Activated CD8-positive, alpha-beta memory T cell treated with anti-CD3 and anti-CD28 coated beads for 48 hours (primary cell): Measurements from ENCODE around the gene CECR2.
"Not testable (repeated sequence)": the region's sequence is repeated elsewhere in the genome, so short reads cannot be mapped to it uniquely, and the experiment has no call there.

Experiments used
- DNase-seq, 3 experiments: peaks; one replicate each; pipeline ENCODE4 v3.0.0-alpha.2; 2020; ENCODE audit warnings: low read depth in 2 of 3, low spot score in 2 of 3

CECR2 gene

DNA sequence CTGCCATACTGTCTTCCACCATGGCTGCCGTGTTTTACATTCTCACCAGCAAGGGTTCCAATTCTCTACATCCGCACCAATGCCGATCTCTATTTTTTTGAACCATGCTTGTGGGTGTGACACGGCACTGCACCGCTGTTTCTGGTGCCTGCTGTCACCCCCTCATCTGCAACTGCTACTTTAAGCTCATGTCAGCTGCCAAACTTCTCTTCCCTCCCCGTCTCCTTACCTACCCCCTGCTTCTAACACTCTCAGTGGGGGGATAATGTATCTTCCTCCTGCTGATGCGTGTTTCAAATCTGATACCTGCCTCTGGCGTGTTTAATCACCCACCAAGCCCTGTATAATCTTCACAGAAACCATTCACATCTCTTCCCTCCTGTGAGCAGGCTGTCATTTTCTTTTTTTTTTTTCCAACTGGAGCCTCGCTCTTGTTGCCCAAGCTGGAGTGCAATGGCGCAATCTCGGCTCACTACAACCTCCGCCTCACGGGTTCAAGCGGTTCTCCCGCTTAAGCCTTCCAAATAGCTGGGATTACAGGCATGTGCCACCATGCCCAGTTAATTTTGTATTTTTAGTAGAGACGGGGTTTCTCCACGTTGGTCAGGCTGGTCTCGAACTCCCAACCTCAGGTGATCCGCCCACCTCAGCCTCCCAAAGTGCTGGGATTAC is 196.9 kb downstream of the CECR2 start:
- not testable (repeated sequence) for DNase-seq

DNA sequence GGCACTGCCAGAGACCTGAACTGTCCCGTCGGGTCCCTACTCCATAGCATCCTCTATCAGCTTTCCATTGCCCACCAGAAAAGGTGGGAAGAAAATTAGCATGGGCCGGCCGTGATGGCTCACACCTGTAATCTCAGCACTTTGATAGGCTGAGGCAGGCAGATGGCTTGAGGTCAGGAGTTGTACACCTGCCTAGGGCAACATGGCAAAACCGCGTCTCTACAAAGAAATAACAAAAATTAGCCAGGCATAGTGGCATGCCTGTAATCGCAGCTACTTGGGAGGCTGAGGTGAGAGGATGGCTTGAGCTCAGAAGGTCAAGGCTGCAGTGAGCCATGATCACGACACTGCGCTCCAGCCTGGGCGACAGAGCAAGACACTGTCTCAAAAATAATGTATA is 197.5 kb downstream of the CECR2 start:
- DNase-seq, result no peak

DNA sequence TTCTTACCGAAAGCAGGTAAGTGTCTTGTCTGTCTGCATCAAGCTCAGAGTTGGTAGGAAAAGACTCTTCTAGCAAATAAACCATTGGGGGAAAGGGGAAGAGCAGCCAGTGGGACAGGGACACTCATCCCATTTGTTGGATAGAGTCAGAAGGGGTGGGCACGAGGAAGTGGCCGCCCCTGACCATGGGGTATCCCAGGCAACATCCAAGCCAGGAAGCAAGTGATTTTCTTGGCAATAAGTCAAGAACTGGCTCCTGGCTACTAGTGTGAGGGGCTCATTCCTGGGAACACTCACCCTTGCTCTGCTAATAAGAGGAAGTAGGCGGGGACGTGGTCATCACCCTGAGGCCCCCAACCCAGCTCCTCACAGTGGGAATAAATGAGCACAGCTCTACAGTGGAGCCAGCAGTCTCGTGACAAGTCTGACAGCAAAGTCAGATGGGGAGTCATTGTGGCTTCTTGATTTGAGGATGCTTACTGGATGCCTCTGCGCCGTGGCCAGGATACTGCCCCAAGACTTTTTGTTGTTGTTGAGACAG is 200.8 kb downstream of the CECR2 start:
- no peak for DNase-seq

DNA sequence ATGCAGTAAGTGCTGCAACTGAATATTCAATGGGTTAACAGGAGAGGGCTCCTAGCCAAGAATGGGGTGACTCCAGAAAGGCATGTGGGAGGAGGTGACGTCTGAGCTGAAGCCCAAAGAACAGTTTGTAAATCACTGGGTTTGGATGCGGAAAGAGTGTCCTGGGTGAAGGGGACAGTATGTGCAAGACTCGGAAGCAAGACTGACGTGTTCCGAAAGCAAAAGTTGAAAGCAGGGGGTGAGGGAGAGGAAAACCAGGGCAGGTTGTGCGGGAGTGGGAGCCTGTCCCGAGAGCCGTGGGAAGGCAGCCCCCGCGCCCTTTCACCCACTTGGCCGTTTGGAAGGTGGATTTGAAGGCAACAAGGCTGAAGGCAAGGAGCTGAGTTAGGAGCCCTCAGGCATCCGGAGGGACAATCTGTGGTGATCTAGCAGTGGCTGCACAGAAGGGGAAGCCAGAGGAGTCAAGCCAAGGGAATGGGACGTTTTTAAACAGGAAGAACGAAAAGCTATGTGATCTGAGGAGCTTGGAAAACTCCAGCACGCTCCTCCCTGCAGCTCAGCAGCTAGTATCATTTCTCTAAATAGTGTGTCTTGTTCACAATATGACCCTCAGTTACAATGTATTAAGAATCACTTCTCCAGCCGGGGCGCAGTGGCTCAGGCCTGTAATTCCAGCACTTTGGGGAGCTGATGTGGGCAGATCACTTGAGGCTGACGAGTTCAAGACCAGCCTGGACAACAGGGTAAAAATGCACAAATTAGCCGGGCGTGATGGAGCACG is 201.8 kb downstream of the CECR2 start:
- no peak for DNase-seq

DNA sequence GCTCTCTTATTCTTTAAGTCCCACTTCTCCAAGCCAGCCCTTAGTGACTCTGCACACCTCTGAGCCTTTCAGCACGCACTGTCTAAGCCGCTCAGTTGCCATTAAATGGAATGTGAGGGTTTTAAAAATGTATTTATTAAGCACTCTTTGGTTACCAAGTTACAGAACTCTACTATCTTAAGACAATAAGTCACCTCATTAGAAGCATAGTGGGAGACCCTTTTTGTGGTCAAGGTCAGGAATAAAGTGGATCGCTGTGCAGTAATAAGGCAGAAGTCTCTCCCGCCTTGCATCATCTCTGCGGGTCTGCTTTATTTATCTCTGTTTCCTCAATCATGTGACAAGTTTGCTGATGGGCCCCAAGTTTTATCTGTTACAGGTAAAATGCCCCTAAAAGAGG is 205.9 kb downstream of the CECR2 start:
- no peak for DNase-seq

DNA sequence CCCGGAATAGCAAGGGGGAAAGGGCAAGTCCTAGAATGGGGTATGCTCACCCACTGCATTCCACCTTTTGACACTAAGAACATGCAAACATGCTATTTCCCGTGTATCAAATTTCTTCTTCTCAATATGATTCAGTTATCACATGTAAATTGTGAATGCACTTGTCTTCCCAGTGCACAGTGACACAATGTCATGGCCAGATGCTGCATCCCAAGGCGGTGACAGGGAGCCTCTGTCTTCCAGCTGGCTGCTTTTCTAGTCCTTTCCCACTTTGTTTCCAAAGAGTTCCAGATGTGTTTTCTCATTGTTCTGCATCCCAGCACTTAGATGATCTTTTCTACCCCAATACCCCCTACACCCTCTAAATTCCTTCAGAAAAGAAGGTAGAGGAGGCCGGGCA is 206.4 kb downstream of the CECR2 start:
- DNase-seq, result no peak

DNA sequence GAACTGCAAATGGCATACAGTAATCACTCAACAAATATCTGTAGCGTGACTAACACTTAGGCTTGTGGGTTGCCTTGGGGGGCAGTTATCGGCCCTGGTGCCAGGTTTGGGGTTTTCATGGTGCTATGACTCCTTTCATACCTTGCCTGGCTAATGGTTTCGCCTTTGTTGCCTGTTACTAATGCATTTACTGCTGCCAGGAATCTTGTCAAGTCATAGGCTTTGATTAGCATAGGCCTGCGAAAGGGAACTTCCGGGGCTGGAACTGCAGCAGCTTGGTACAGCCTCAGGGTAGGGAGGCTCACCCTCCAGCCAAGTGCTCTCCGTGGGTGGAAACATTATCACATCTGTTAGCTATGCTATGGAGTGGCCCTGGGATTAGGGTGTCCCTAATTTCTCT is 207.2 kb downstream of the CECR2 start:
- no peak for DNase-seq

DNA sequence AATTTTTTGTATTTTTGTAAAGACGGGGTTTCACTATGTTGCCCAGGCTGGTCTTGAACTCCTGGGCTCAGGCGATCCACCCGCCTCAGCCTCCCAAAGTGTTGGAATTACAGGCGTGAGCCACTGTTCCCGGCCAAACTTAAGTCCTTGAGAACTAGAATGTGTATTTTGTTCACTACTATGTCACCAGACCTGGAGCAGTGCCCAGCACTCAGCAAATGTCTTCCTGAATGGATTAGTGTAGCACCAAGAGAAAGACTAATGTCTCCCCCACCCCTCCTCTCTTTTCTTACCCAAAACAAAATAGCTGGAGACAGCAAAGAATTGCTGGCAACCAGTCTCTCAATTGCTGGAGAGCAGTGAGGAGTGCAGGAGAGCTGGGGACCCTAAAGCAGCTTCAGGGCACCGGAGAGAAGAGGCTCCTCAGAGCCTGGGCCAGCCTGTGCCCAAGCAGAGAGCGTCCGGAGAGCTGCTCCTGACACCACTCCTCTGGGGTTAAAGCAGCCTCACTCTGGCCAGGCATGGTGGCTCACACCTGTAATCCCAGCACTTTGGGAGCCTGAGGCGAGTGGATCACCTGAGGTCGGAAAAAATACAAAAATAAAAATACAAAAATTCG is 209.0 kb downstream of the CECR2 start:
- no peak for DNase-seq

DNA sequence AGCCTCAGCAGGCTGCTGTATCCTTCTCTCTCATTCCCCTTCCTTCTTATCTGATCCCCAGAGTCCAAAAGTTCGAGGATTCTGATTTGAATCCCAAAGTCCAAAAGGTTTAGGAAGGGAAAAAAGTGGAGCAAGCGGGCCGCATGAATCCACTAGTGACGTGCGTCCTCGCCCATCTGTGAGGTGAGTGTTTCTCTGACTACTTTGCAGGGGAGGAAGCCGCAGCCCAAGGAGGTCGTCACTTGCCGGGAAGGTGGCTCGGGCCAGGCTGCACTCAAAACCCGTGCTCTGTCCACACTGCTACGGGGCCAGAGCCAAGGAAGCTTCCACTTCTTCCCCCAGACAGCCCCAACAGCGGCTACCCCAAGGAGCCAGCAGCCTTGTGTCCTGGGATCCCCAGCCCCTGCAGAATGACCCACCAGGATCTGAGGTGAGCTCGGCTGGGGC is 210.3 kb downstream of the CECR2 start:
- DNase-seq, result no peak

DNA sequence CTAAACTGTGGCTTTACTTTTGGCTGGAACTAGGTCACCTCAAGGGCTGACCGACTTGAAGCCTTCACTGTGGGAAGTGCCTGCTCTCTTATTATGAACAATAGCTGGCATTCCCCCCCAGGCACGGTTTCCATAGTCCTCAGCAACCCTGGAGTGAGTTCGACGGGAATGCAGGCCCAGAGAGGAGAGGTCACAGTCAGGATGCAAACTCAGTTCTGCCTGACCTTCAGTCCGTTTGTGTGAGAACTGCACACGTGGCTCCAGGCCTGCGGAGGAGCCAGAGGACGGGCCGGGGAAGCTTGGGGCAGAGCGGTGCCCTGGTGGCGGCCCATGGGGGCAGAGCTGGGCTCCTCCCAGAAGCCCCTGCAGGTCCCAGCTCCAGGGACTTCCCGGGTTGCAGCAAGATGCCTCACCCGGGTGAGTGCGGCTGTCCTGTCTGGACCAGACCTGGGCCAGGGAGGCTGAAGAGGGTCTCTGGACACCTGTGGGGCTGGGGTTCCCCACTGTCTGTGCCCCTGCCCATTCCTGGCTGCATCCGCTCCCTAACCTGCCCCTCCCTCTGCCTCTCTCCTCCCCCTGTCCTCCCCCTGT is 211.3 kb downstream of the CECR2 start:
- no peak for DNase-seq

DNA sequence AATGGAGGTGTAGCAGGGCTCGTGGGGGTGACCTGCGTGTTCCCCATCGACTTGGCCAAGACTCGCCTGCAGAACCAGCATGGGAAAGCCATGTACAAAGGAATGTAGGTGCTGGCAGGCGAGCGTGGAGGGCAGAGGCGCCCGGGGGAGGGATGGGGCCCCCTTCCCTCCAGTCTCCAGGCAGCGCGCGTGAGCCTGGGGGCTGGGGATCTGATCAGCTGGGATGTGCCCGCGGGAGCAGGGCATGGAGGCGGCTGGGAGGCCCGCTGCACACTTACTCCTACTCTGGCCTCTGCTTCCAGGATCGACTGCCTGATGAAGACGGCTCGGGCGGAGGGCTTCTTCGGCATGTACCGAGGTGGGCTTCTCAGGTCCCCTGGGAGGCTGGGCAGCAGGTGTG is 211.8 kb downstream of the CECR2 start:
- no peak for DNase-seq

DNA sequence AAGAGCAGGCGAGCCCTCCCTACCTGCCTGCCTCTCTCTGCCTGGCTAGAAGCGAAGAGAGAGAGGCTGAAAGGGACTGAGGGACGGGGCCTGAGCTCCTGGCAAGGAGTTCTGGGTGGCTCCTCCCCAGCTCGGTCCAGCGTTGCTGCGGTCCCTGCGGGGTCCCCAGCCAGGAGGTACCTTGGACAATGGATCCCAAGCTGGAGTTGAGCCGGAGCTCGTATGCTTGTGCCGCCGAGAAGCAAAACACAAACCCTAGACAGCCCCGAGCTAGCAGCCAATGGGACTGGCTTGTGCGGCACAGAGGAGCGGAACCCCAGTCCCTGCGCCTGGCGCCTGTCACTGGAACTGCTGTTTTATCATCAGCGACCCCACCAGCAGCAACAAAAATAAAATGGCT is 212.4 kb downstream of the CECR2 start:
- no peak for DNase-seq

DNA sequence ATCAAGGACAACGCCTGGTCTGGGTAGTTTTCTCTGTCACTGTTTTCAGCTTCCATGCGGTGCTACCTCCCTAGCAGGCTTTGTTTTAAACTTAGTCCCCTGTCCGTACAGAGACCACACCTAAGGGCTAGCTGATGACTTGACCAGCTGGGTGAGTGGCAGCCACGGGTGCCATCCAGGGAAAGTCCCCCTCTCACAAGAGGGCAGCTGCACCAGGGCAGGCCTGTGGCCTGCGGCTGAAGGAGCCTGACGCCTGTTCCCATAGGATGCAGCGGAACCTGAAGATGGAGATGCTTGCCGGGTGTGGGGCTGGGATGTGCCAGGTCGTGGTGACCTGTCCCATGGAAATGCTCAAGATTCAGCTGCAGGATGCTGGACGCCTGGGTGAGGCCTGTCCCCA is 213.9 kb downstream of the CECR2 start:
- no peak for DNase-seq

DNA sequence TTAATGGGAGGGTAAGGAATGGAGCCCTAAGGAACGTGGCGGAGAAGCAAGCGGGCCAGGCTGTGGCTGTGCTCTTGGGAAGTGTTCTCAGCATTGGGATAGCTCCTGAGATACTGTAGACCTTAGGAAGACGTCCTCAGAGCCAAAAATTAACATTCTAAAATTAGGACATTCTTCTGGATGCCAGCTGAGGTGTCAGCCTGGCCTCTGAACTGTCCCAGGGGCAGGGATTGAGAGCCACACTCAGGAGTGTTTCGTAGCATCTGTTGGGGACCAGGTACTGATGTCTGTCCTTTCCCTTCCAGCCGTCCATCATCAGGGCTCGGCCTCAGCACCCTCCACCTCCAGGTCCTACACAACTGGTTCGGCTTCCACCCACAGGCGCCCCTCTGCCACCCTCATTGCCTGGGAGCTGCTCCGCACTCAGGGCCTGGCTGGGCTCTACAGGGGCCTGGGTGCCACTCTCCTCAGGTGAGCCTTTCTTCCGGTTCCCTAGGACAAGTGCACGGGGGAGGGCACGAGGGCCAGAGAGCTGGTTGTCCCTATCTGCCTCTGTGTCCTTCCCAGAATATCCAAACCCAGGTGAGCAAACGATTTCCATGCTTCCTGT is 217.7 kb downstream of the CECR2 start:
- DNase-seq, result no peak

DNA sequence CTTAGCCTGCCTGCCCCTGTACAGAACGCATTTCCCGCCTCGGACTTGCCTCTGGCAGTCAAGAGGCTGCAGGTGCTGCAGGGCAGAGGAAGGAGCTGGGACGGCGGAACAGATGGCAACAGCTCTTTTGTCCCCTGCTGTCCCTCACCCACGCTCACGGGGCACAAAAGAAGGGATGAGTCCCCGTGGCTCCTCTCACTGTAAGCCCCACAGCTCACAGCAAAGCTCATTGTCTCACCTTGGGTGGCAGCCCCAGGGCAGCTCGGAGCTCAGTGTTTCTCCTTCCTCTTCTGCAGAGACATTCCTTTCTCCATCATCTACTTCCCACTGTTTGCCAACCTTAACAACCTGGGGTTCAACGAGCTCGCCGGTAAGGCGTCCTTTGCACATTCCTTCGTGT is 218.4 kb downstream of the CECR2 start:
- DNase-seq, result no peak

DNA sequence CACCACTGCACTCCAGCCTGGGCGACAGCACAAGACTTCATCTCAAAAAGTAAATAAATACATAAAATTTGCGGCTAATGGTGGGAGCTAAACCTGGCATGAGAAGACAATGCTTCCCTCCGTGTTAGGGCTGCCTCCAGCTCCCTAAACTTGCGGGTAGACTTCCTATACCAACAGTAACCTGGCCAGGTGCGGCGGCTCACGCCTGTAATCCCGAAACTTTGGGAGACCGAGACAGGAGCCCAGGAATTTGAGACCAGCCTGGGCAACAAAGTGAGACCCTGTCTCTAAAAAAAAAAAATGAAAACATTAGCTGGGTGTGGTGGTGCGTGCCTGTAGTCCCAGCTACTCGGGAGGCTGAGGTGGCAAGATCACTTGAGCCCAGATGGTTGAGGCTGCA is 219.3 kb downstream of the CECR2 start:
- no peak for DNase-seq

DNA sequence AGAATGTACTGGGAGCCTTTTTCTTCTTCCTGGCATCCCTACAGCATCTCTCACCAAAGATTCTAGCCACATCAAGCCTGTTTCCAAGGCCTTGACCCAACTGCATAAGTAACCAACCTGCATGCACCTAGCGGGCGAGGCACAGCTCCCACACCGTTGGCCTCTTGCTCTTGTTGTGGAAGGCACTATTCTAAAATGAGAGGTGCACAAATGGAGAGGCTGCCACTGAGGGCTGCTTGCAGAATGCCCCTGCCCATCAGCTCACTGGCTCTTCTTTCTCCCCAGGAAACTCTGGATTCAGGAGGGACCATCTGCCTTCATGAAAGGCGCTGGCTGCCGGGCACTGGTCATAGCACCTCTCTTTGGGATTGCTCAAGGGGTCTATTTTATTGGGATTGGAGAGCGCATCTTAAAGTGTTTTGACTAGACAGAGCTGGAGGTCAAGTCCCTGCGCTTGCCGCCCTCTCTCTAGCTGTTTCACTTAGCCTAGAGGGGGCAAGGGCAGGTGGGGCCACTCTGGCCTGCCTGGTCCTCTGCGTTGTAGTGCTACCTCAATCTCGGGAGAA is 220.6 kb downstream of the CECR2 start:
- DNase-seq, result no peak

DNA sequence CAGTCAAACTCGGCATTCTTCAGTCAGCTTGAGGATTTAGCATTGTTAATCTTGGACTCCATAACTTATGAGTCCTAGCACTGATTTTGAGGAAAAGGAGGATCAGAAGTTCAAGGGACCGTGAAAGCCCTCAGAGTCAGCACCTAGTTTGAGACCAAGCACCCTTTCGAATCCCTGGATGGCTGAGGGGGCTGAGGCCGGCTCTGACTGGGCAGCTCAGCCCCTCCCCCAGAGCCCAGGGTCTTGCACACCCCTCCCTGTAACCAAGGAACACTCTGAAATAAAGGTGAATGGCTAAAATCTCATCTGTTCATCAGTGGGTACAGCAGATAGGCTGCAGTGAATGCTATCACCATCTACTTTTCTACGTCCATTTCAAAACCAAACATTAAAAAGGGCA is 221.3 kb downstream of the CECR2 start:
- no peak for DNase-seq

DNA sequence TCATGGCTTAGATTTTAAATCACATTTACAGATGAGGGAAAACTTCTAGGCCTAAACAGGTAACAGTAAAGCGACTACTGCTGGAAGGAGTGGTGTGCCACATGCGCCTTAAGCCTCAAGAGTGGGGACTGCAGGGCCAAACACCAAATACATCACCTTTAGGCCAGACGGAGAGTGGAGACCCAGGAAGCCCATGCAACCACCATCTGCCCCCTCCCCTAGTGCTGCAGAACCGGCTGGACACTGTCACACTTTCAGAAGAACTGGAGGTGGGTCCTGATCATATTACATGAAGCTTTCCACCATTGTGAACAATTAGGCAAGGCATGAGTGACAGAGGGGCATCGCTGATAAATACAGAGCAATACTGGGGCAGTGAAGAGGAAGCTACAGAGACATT is 222.9 kb downstream of the CECR2 start:
- no peak for DNase-seq

DNA sequence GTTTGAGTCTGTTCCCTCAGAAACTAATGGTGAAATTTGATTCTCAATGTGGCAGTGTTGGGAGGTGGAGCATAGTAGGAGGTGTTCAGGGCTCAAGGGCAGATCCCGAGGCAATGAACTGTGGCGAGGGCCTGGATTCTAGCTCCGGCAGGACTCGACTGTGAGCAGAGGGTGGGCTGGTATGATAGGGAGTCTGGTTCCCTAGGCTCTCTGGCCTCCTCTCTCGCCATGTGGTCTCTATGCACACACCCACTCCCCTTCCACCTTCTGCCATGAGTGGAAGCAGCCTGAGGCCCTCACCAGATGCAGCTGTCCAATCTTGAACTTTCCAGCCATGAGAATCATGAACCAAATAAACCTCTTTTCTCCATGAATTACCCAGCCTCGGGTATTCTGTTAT is 227.0 kb downstream of the CECR2 start:
- DNase-seq, result no peak

DNA sequence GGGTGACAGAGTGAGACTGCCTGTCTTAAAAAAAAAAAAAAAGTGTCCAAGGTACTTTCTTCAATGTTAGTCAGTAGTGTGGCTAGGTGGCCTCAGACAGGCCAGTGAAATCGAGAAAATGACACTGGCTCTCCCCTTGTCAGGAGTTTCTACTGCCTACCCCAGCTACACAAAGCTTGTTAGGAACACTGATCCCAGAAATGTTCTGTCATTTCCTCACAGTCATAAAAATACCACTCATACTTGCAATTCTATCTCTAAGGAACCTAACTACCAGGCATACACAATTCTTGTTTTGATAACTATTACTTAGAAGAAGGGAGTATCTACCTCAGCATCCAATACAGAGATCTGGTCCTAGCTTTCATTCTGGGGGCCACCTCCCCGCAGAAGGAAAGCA is 228.0 kb downstream of the CECR2 start:
- no peak for DNase-seq
